ENCODE measurements around the gene CENPW.

The CENPW gene
- 0.13 to 5.5 (median 2.0) reads per million in 9 experiments for total RNA-seq

GRCh38 chr6:126339796-126340609 lies at the start of gene CENPW:
Gene CENPW, plus strand, starts transcription at chr6:126340115. Its CDS starts 159 bp downstream, at chr6:126340274.
- Mint-ChIP-seq H3K9me3 (no peaks in the 10 kb centered on the region), H3K36me3 (ENCODE audit: insufficient read depth) (no peaks in the 10 kb centered on the region), H3K27ac (no peak within 1 kb of the TSS), H3K4me3 (no peak within 1 kb of the TSS), H3K4me1 (ENCODE audit: low read depth in 2 of 2) (peaks cover 3 to 6% of the 10 kb centered on the region in 2 donors), H3K27me3 (no peaks in the 10 kb centered on the region)
- ATAC-seq (replicated peaks): peak; percentile 88
- peak; percentile 62 to 78 (median 66) for DNase-seq

GRCh38 chr6:126293891-126294524 lies 45.9 kb upstream of the CENPW start:
- H3K36me3 Mint-ChIP-seq (ENCODE audit: insufficient read depth): no peaks in the 10 kb centered on the region
- no peak for ATAC-seq (replicated peaks)
- no peaks in the 10 kb centered on the region for H3K27me3 Mint-ChIP-seq
- H3K27ac Mint-ChIP-seq: no peak overlapping the region
- DNase-seq: no peak
- no peaks in the 10 kb centered on the region for H3K9me3 Mint-ChIP-seq
- H3K4me3 Mint-ChIP-seq: no peak overlapping the region
- H3K4me1 Mint-ChIP-seq (ENCODE audit: low read depth in 2 of 2): no peaks in the 10 kb centered on the region

- no peak for DNase-seq
- no peaks in the 10 kb centered on the region for H3K27me3 Mint-ChIP-seq
- H3K4me1 Mint-ChIP-seq (ENCODE audit: low read depth in 2 of 2): no peaks in the 10 kb centered on the region
- H3K36me3 Mint-ChIP-seq (ENCODE audit: insufficient read depth): no peaks in the 10 kb centered on the region
- H3K27ac Mint-ChIP-seq: no peak overlapping the region
- no peaks in the 10 kb centered on the region for H3K9me3 Mint-ChIP-seq
- no peak overlapping the region for H3K4me3 Mint-ChIP-seq
- no peak for ATAC-seq (replicated peaks)
Measured at GRCh38 chr6:126300126-126300525, 39.8 kb upstream of the CENPW start.

- H3K9me3 Mint-ChIP-seq: no peaks in the 10 kb centered on the region
- ATAC-seq (replicated peaks): no peak
Measured at GRCh38 chr6:126300735-126301134, 39.2 kb upstream of the CENPW start.

GRCh38 chr6:126302191-126302590 lies 37.7 kb upstream of the CENPW start:
- Mint-ChIP-seq H3K27me3 (no peaks in the 10 kb centered on the region), H3K9me3 (no peaks in the 10 kb centered on the region), H3K4me1 (ENCODE audit: low read depth in 2 of 2) (no peaks in the 10 kb centered on the region), H3K4me3 (no peak overlapping the region), H3K27ac (no peak overlapping the region), H3K36me3 (ENCODE audit: insufficient read depth) (no peaks in the 10 kb centered on the region)
- ATAC-seq (replicated peaks): no peak
- no peak for DNase-seq

More at GRCh38 chr6:126300735-126301134, 39.2 kb upstream of the CENPW start:
- no peaks in the 10 kb centered on the region for H3K27me3 Mint-ChIP-seq
- no peak overlapping the region for H3K27ac Mint-ChIP-seq
- no peaks in the 10 kb centered on the region for H3K36me3 Mint-ChIP-seq (ENCODE audit: insufficient read depth)
- no peak overlapping the region for H3K4me3 Mint-ChIP-seq
- H3K4me1 Mint-ChIP-seq (ENCODE audit: low read depth in 2 of 2): no peaks in the 10 kb centered on the region
- no peak for DNase-seq

- Mint-ChIP-seq H3K27me3 (no peaks in the 10 kb centered on the region), H3K4me3 (no peak overlapping the region), H3K36me3 (ENCODE audit: insufficient read depth) (no peaks in the 10 kb centered on the region), H3K27ac (no peak overlapping the region), H3K4me1 (ENCODE audit: low read depth in 2 of 2) (no peaks in the 10 kb centered on the region), H3K9me3 (no peaks in the 10 kb centered on the region)
- ATAC-seq (replicated peaks) (no peak), DNase-seq (no peak)
Measured at GRCh38 chr6:126307849-126308248, 32.1 kb upstream of the CENPW start.

- H3K4me3 Mint-ChIP-seq: no peak overlapping the region
- ATAC-seq (replicated peaks) (no peak), DNase-seq (no peak)
- no peaks in the 10 kb centered on the region for H3K4me1 Mint-ChIP-seq (ENCODE audit: low read depth in 2 of 2)
- H3K27ac Mint-ChIP-seq: no peak overlapping the region
- H3K9me3 Mint-ChIP-seq: no peaks in the 10 kb centered on the region
- no peaks in the 10 kb centered on the region for H3K36me3 Mint-ChIP-seq (ENCODE audit: insufficient read depth)
- H3K27me3 Mint-ChIP-seq: no peaks in the 10 kb centered on the region
Measured at GRCh38 chr6:126308362-126308761, 31.6 kb upstream of the CENPW start.

- no peak for DNase-seq
Measured at GRCh38 chr6:126312013-126312665, 27.8 kb upstream of the CENPW start.

GRCh38 chr6:126313941-126314340 lies 26.0 kb upstream of the CENPW start:
- DNase-seq (no peak), ATAC-seq (replicated peaks) (no peak)
- no peaks in the 10 kb centered on the region for H3K36me3 Mint-ChIP-seq (ENCODE audit: insufficient read depth)
- no peaks in the 10 kb centered on the region for H3K9me3 Mint-ChIP-seq
- H3K4me1 Mint-ChIP-seq (ENCODE audit: low read depth in 2 of 2): no peaks in the 10 kb centered on the region
- no peak overlapping the region for H3K4me3 Mint-ChIP-seq
- H3K27me3 Mint-ChIP-seq: no peaks in the 10 kb centered on the region
- no peak overlapping the region for H3K27ac Mint-ChIP-seq

More at GRCh38 chr6:126312013-126312665, 27.8 kb upstream of the CENPW start:
- Mint-ChIP-seq H3K27ac (no peak overlapping the region), H3K4me3 (no peak overlapping the region), H3K27me3 (no peaks in the 10 kb centered on the region), H3K9me3 (no peaks in the 10 kb centered on the region), H3K36me3 (ENCODE audit: insufficient read depth) (no peaks in the 10 kb centered on the region), H3K4me1 (ENCODE audit: low read depth in 2 of 2) (no peaks in the 10 kb centered on the region)
- no peak for ATAC-seq (replicated peaks)

- Mint-ChIP-seq H3K4me1 (ENCODE audit: low read depth in 2 of 2) (no peaks in the 10 kb centered on the region), H3K27me3 (no peaks in the 10 kb centered on the region), H3K36me3 (ENCODE audit: insufficient read depth) (no peaks in the 10 kb centered on the region), H3K27ac (no peak overlapping the region), H3K4me3 (no peak overlapping the region), H3K9me3 (no peaks in the 10 kb centered on the region)
- ATAC-seq (replicated peaks) (no peak), DNase-seq (no peak)
Measured at GRCh38 chr6:126318797-126319196, 21.1 kb upstream of the CENPW start.

- Mint-ChIP-seq H3K9me3 (no peaks in the 10 kb centered on the region), H3K36me3 (ENCODE audit: insufficient read depth) (no peaks in the 10 kb centered on the region), H3K27me3 (no peaks in the 10 kb centered on the region), H3K4me1 (ENCODE audit: low read depth in 2 of 2) (no peaks in the 10 kb centered on the region), H3K27ac (no peak overlapping the region), H3K4me3 (no peak overlapping the region)
- ATAC-seq (replicated peaks) (no peak), DNase-seq (no peak)
Measured at GRCh38 chr6:126333729-126334128, 6.2 kb upstream of the CENPW start.

- H3K9me3 Mint-ChIP-seq: no peaks in the 10 kb centered on the region
- no peaks in the 10 kb centered on the region for H3K4me1 Mint-ChIP-seq (ENCODE audit: low read depth in 2 of 2)
- no peaks in the 10 kb centered on the region for H3K36me3 Mint-ChIP-seq (ENCODE audit: insufficient read depth)
- no peak overlapping the region for H3K4me3 Mint-ChIP-seq
- no peaks in the 10 kb centered on the region for H3K27me3 Mint-ChIP-seq
- no peak overlapping the region for H3K27ac Mint-ChIP-seq
- ATAC-seq (replicated peaks) (no peak), DNase-seq (no peak)
Measured at GRCh38 chr6:126335210-126335609, 4.7 kb upstream of the CENPW start.

GRCh38 chr6:126337323-126337722 lies 2.6 kb upstream of the CENPW start:
- peaks cover 3 to 6% of the 10 kb centered on the region in 2 donors for H3K4me1 Mint-ChIP-seq (ENCODE audit: low read depth in 2 of 2)

GRCh38 chr6:126341126-126341525 lies 1.2 kb downstream of the CENPW start:
- Mint-ChIP-seq H3K27me3 (no peaks in the 10 kb centered on the region), H3K4me3 (no peak overlapping the region), H3K9me3 (no peaks in the 10 kb centered on the region), H3K27ac (no peak overlapping the region), H3K4me1 (ENCODE audit: low read depth in 2 of 2) (peaks cover 3 to 6% of the 10 kb centered on the region in 2 donors), H3K36me3 (ENCODE audit: insufficient read depth) (no peaks in the 10 kb centered on the region)
- DNase-seq (no peak), ATAC-seq (replicated peaks) (no peak)

More at GRCh38 chr6:126337323-126337722, 2.6 kb upstream of the CENPW start:
- H3K4me3 Mint-ChIP-seq: no peak overlapping the region
- H3K27ac Mint-ChIP-seq: no peak overlapping the region
- no peaks in the 10 kb centered on the region for H3K36me3 Mint-ChIP-seq (ENCODE audit: insufficient read depth)
- H3K9me3 Mint-ChIP-seq: no peaks in the 10 kb centered on the region
- ATAC-seq (replicated peaks) (no peak), DNase-seq (no peak)
- H3K27me3 Mint-ChIP-seq: no peaks in the 10 kb centered on the region

Measured in effector memory CD8-positive, alpha-beta T cell (primary cell).